Gastroesophageal sphincter (tissue), 3 donors: Measurements from ENCODE around the gene OR56A4.

Experiments used
- CTCF ChIP-seq, 4 experiments: fragments of 200-600 bp in 2 of 4; fragments of 450-650 bp in 2 of 4; sonication (generic) in 1 of 4; IDR thresholded peaks; one replicate each; pipeline ENCODE4 v1.5.1; 2017 to 2019; ENCODE audit warnings: antibody characterized with exemption in 4 of 4, mild to moderate bottlenecking in 2 of 4, moderate library complexity in 2 of 4
- EP300 ChIP-seq: sonication (generic); formaldehyde crosslinking; IDR thresholded peaks from one replicate; pipeline ENCODE4 v1.6.1; 2017; ENCODE audit warnings: antibody characterized with exemption, mild to moderate bottlenecking
- POLR2A ChIP-seq, 2 donors: fragments of 450-650 bp; IDR thresholded peaks; one replicate each; pipeline ENCODE4 v1.6.1; 2017; ENCODE audit warnings: antibody characterized with exemption in 2 of 2, mild to moderate bottlenecking in 2 of 2, moderate library complexity in 1 of 2
- POLR2AphosphoS5 ChIP-seq: sonication (generic); formaldehyde crosslinking; IDR thresholded peaks from one replicate; pipeline ENCODE4 v1.6.1; 2017; ENCODE audit warnings: antibody characterized with exemption

GRCh38 chr11:6052374-6052773 lies 45.6 kb upstream of the OR56A4 start:
- TF ChIP-seq CTCF (IDR thresholded peaks at IDR 0.05) = no peak
- TF ChIP-seq POLR2A (IDR thresholded peaks at IDR 0.05) = no peak
- no peak for TF ChIP-seq POLR2AphosphoS5
- no peak for TF ChIP-seq EP300
